GM12873 (cell line): ENCODE measurements around the gene TMEFF2.

ENCODE experiments used
- CTCF ChIP-seq: IDR thresholded peaks from 2 replicates; pipeline ENCODE4 v1.5.1; 2012; ENCODE audit warnings: low read depth, mild to moderate bottlenecking, moderate library complexity, low read length, control low read depth; ENCODE audit not compliant: insufficient read depth; ENCODE audit errors: missing control alignments

TMEFF2 gene

GRCh38 chr2:192026059-192026824 is 168.5 kb downstream of the TMEFF2 start:
- no peak for TF ChIP-seq CTCF

DNA sequence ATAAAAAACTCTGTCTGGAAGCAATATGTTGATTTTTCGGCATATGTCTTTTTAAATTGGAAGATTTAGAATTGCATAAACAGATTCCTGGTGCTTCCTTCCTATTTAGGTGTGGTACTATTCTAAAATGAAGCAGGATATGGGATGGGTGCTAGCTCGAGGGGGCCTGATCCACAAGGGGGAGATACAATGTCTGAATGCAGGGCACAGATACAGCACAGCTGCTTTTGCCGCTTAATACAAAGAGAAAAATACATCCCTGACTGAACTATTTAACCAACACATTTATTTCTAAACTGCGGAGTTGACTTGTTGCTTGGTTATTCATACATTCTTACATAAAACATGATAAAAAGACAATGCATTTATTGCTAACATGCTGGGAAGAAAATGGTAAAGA is 169.1 kb downstream of the TMEFF2 start:
- no peak for TF ChIP-seq CTCF

DNA sequence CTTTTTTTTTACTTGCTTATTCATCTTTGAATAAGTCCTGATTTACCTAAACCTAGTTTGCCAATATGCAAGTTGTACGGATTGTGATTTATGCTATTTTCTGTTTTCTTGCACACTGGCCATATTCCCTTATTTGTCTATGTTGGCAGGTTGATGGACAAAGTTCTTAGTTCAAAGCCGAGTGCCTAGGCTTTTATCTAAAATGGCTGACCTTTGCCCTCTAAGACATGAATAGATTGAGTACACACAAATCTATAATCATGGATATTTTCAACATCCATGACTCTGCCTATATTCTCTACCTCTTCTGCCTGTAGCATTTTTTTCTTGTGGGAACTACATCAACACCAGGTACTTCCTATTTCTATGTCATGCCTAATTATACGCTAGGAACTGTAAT is 171.7 kb downstream of the TMEFF2 start:
- TF ChIP-seq CTCF, result no peak

- no peak for TF ChIP-seq CTCF
These were observed 176.9 kb downstream of the TMEFF2 start for GRCh38 chr2:192017844-192018243.

GRCh38 chr2:192016265-192016664 is 178.5 kb downstream of the TMEFF2 start:
- TF ChIP-seq CTCF, result no peak

DNA sequence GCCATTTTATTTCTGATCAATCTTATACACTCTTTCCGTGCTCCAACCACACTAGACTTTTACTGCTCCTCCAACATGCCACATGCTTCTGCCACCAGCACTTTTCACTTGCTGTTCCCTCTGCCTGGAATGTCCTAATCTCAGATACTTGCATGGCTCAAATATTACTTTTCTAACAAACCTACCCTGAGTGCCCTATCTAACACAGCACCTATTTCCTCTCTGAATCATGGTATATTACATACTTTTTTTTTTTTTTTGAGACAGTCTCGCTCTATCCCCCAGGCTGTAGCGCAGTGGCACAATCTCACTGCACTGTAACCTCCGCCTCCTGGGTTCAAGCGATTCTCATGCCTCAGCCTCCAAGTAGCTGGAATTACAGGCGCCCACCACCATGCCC is 181.5 kb downstream of the TMEFF2 start:
- TF ChIP-seq CTCF, result no peak

DNA sequence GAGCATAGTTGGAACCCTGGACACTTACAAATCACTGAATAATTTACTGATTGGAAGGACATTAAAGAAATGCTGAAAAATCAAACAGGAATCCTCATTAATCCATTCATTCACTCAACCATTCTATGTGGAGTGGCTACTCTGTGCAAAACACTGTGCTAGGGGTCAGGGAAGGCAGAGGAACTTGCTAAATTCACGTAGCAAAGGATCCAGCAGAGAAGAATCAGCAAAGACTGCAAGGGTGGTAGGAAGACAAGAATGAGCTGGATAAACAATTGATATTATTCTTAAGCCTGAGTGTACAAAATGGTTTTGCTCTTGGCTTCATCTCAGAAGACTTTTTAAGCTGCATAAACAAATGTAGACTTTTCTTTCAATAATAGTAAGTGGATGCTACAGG is 183.5 kb downstream of the TMEFF2 start:
- no peak for TF ChIP-seq CTCF
